GM11168 (cell line): ENCODE data around the gene PCDHA8.
"Not testable (repeated sequence)": the region's sequence is repeated elsewhere in the genome, so short reads cannot be mapped to it uniquely, and the experiment has no call there.

Source experiments
- in situ Hi-C: fragments of 300-500 bp; cut with MboI; formaldehyde crosslinking; loops from one replicate; pipeline ENCODE4 v1.12.0; 2022; ENCODE audit warnings: low sequenced_read_pairs; ENCODE audit not compliant: unreplicated experiment

PCDHA8 gene, protein sequence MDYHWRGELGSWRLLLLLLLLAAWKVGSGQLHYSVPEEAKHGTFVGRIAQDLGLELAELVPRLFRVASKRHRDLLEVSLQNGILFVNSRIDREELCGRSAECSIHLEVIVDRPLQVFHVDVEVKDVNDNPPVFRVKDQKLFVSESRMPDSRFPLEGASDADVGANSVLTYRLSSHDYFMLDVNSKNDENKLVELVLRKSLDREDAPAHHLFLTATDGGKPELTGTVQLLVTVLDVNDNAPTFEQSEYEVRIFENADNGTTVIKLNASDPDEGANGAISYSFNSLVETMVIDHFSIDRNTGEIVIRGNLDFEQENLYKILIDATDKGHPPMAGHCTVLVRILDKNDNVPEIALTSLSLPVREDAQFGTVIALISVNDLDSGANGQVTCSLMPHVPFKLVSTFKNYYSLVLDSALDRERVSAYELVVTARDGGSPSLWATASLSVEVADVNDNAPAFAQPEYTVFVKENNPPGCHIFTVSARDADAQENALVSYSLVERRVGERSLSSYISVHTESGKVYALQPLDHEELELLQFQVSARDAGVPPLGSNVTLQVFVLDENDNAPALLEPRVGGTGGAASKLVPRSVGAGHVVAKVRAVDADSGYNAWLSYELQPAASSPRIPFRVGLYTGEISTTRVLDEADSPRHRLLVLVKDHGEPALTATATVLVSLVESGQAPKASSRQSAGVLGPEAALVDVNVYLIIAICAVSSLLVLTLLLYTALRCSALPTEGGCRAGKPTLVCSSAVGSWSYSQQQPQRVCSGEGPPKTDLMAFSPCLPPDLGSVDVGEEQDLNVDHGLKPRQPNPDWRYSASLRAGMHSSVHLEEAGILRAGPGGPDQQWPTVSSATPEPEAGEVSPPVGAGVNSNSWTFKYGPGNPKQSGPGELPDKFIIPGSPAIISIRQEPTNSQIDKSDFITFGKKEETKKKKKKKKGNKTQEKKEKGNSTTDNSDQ

GRCh38 chr5:140840978-140841962 is at the start of gene PCDHA8:
TSS of gene PCDHA8 (plus strand) at chr5:140841187. CDS start at chr5:140841322, 135 bp downstream.
- in situ Hi-C loops = no loop called here

GRCh38 chr5:140794595-140795258 is 46.3 kb upstream of the PCDHA8 start, which contains the start of gene PCDHA2:
TSS of gene PCDHA2 (plus strand) at chr5:140794852.
- in situ Hi-C loops = no loop called here

GRCh38 chr5:140795259-140795641 is 45.7 kb upstream of the PCDHA8 start:
- in situ Hi-C loops = no loop called here

- in situ Hi-C loops = not testable (repeated sequence)
Observed at GRCh38 chr5:140796072-140796717, 44.8 kb upstream of the PCDHA8 start.

DNA sequence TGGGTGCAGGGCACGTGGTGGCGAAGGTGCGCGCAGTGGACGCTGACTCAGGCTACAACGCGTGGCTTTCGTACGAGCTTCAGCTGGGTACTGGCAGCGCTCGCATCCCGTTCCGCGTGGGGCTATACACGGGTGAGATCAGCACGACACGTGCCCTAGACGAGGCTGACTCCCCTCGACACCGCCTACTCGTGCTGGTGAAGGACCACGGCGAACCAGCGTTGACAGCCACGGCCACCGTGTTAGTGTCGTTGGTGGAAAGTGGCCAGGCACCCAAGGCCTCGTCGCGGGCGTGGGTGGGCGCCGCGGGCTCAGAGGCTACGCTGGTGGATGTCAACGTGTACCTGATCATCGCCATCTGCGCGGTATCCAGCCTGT is 44.3 kb upstream of the PCDHA8 start:
- in situ Hi-C loops = no loop called here

- in situ Hi-C loops = no loop called here
Observed at GRCh38 chr5:140800816-140801493, 40.0 kb upstream of the PCDHA8 start, which contains the start of gene PCDHA3. TSS of gene PCDHA3 (plus strand) at chr5:140801057.

DNA sequence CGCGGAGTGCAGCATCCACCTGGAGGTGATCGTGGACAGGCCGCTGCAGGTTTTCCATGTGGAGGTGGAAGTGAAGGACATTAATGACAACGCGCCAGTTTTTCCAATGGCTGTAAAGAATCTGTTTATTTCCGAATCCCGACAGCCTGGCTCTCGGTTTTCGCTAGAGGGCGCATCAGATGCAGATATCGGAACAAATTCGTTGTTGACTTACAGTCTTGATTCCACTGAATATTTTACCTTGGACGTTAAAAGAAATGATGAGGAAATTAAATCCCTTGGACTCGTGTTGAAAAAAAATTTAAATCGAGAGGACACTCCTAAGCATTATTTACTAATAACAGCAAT is 39.5 kb upstream of the PCDHA8 start:
- in situ Hi-C loops = no loop called here

- in situ Hi-C loops = not testable (repeated sequence)
Observed at GRCh38 chr5:140802381-140802780, 38.6 kb upstream of the PCDHA8 start.

GRCh38 chr5:140802781-140803271 is 38.2 kb upstream of the PCDHA8 start:
- in situ Hi-C loops = no loop called here

- in situ Hi-C loops = no loop called here
Observed at GRCh38 chr5:140806834-140807775, 33.9 kb upstream of the PCDHA8 start, which contains the start of gene PCDHA4. TSS of gene PCDHA4 (plus strand) at chr5:140807068.

GRCh38 chr5:140808241-140808888 is 32.6 kb upstream of the PCDHA8 start:
- in situ Hi-C loops = not testable (repeated sequence)

GRCh38 chr5:140808889-140809291 is 32.1 kb upstream of the PCDHA8 start:
- in situ Hi-C loops = no loop called here

DNA sequence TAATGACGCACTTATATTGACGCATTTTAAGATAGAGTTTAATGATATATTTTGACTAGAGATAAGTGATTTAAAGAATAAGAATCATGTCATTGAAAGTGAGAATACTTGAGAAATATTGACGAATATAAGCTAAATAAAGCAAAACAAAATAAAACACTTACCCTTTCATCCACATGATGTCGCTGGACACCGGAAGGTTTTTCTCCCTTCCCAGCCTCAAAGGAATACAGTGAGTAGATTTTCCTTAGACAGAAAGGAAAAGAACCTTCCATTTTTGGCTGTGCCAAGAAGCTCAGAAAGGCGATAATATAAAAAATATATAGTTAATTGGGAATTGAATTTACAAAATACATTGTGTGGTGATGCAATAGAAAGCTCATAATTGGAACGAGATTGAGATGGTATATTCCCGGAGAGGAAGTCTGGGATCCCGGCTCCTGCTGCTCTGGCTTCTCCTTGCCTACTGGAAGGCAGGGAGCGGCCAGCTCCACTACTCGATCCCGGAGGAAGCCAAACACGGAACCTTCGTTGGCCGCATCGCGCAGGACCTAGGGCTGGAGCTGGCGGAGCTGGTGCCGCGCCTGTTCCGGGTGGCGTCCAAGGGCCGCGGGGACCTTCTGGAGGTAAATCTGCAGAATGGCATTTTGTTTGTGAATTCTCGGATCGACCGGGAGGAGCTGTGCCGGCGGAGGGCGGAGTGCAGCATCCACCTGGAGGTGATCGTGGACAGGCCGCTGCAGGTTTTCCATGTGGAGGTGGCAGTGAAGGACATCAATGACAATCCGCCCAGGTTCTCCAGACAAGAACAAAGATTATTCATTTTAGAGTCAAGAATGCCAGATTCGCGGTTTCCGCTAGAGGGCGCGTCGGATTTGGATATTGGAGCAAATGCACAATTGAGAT is 19.4 kb upstream of the PCDHA8 start, which contains the start of gene PCDHA5:
Gene PCDHA5, plus strand, starts transcription at position 239 of the 906 bp plus-strand sequence.
- in situ Hi-C loops = no loop called here

DNA sequence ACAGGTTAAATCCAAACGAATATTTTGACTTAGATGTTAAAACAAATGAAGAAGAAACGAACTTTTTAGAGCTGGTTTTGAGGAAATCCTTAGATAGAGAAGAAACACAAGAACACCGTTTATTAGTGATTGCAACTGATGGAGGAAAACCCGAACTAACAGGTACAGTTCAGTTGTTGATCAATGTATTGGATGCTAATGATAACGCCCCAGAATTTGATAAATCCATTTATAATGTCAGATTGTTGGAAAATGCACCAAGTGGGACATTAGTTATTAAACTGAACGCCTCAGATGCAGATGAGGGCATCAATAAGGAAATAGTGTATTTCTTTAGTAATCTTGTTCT is 18.7 kb upstream of the PCDHA8 start:
- in situ Hi-C loops = no loop called here

DNA sequence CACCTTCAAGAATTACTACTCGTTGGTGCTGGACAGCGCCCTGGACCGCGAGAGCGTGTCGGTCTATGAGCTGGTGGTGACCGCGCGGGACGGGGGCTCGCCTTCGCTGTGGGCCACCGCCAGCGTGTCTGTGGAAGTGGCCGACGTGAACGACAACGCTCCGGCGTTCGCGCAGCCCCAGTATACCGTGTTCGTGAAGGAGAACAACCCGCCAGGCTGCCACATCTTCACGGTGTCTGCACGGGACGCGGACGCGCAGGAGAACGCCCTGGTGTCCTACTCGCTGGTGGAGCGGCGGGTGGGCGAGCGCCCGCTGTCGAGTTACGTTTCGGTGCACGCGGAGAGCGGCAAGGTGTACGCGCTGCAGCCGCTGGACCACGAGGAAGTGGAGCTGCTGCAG is 18.0 kb upstream of the PCDHA8 start:
- in situ Hi-C loops = not testable (repeated sequence)

GRCh38 chr5:140823475-140823874 is 17.5 kb upstream of the PCDHA8 start:
- in situ Hi-C loops = no loop called here
